D721Med (cell line): Measurements from ENCODE around the gene SLC9A2.

ENCODE experiments used
- DNase-seq: peaks from one replicate; pipeline ENCODE4 v3.0.0; 2011; ENCODE audit warnings: low spot score; ENCODE audit not compliant: insufficient read length
- FAIRE-seq: peaks from 2 replicates; lab custom pipeline; 2011; peaks lifted over from hg19 to GRCh38; lab: Jason Lieb, UNC
- CTCF ChIP-seq: IDR thresholded peaks from 2 replicates; pipeline ENCODE4 v1.5.1; 2012; ENCODE audit warnings: mild to moderate bottlenecking, control low read depth; ENCODE audit not compliant: insufficient read depth; ENCODE audit errors: missing control alignments

Gene SLC9A2

DNA sequence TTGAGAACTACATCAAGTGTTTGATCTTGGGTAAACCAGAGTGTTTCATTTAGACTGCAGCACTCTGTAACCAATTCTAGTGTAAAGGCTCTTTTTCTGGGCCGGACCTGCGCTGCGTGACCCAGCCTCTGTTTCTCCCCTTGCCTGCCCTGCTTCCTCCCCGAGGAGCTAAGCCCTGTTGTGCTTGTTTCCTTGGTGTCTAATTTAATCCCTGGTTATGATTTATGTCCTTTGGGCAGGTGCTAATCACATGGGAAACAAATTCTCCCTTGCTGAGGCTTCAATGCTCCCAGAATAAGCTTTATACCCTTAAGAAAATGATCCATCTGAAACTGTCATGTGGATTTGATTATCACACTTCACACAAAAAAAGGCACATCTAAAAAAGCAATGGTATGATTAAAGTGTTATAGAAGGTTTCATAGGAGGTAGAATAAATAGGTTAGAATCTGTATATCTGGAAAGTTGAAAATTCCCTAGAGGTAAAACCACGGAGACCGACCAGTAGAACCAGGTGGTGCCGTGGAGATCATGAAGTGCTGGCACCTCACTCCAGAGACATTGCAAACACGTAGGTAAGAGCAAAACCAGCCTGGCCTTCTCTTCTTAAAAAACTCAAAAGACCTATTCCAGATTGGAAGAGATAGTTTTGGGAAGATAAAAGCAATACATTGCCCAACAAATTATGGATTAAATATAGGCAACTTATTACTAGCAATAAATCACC is 31.0 kb upstream of the SLC9A2 start:
- TF ChIP-seq CTCF = no peak
- no peak for DNase-seq
- FAIRE-seq = no peak

DNA sequence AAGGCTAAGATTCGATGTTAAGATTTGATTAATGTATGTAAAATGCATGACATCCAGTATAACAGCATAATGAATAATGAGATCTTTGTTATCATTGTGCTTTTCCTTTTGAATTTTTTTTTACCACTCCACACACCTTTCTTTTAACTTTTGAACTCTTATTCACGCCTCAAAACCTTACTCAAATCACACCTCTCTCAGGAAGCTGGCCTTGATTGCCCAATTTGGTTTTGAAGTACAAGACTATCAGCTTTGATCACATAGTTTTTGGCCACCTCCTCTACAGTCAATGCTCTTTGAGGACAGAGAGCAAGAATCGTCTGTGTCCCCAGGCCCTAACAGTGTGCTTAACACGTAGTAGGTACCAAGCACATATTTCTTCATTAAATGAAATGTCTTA is 29.9 kb upstream of the SLC9A2 start:
- TF ChIP-seq CTCF = no peak
- no peak for FAIRE-seq
- no peak for DNase-seq

- TF ChIP-seq CTCF = no peak
- DNase-seq = no peak
- FAIRE-seq = no peak
Measured at GRCh38 chr2:102591491-102592045, 27.8 kb upstream of the SLC9A2 start.

GRCh38 chr2:102592601-102593000 is 26.8 kb upstream of the SLC9A2 start:
- FAIRE-seq = no peak
- DNase-seq = no peak
- TF ChIP-seq CTCF = peak; percentile 8

DNA sequence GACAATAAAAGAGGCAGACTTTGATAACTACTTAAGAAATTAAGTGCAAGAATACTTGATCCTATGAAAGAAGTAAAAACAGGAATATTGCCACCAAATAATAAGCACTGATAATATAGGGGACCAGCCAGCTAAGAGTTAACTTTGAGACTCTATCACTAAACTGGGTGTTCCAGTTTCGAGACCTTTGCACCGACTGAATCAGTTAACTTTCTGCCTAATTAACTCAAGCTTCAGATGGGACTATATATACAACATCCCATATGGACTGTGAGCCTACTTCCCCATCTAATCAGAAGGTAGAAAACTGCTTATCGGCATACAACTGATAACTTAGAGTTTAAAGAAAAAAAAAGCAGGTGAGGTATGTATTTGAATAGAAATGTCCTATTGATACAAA is 25.8 kb upstream of the SLC9A2 start:
- TF ChIP-seq CTCF = no peak
- DNase-seq = no peak
- FAIRE-seq = no peak

DNA sequence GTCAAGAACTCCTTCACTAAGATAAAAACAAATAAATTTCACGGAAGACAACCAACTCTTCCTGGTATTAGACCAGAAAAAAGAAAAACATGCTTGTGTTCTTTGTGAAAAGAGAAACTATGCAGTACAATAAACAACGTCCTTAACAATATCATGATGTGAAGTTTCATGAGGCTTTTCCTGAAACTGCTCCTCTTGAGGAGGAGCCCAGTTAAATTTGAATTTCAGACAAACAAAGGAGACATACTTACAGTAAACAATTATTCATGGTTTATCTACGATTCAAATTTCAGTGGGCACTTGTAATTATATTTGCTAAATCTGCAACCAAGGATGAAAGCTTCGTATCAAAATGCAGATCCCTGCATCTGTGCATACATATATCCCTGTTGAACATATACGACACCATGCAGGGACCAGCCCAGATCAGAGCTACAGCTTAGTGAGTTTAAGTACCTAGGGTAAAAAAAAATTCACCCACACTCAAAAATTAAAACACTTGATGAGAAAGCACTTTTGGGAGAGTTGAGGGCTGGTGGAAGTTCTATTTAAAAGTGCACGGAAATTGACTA is 24.8 kb upstream of the SLC9A2 start:
- TF ChIP-seq CTCF = no peak
- FAIRE-seq = no peak

GRCh38 chr2:102597788-102598187 is 21.6 kb upstream of the SLC9A2 start:
- DNase-seq (no peak), FAIRE-seq (no peak)

More for the DNA sequence above, 24.8 kb upstream of the SLC9A2 start:
- no peak for DNase-seq

More at GRCh38 chr2:102597788-102598187, 21.6 kb upstream of the SLC9A2 start:
- TF ChIP-seq CTCF = no peak
